ENCODE measurements around the gene CNN2. TPM values are rescaled to one million over a fixed set of nuclear protein-coding genes. Genes with fewer than 3 reads are reported as not detected.

CNN2 gene
- total RNA-seq, result 100 to 1,000 TPM; 504 to 515 TPM

GRCh38 chr19:1025960-1026782 lies at the start of gene CNN2:
TSS of gene CNN2 (plus strand) at chr19:1026608. CDS start at chr19:1026662, 54 bp downstream.

GRCh38 chr19:984165-984967 lies 42.0 kb upstream of the CNN2 start, which contains the start of gene WDR18:
TSS of gene WDR18 (plus strand) at chr19:984345. CDS start at chr19:984354, 9 bp downstream.

GRCh38 chr19:1000095-1000494 lies 26.3 kb upstream of the CNN2 start, which contains the start of gene GRIN3B:
TSS of gene GRIN3B (plus strand) at chr19:1000419. CDS start at chr19:1000438, 19 bp downstream.

GRCh38 chr19:1020868-1021425 lies 5.5 kb upstream of the CNN2 start, which contains the start of gene TMEM259:
TSS of gene TMEM259 (minus strand) at chr19:1021123. CDS start at chr19:1020996, 127 bp downstream.

GRCh38 chr19:1039646-1040475 lies 13.5 kb downstream of the CNN2 start, which contains the start of gene ABCA7:
TSS of gene ABCA7 (plus strand) at chr19:1040107. CDS start at chr19:1041362, 1,255 bp downstream.

GRCh38 chr19:1066748-1067340 lies 40.4 kb downstream of the CNN2 start, which contains the start of gene ARHGAP45:
TSS of gene ARHGAP45 (plus strand) at chr19:1067167. CDS start at chr19:1067406, 239 bp downstream.

Other genes with a start within 250 kb of the CNN2 start
- gene PTBP1, start 229.2 kb upstream of the CNN2 start, total RNA-seq, result 100 to 1,000 TPM; 385 to 395 TPM
- not detected for gene PLPPR3, start 204.7 kb upstream of the CNN2 start, total RNA-seq
- gene AZU1, start 198.8 kb upstream of the CNN2 start, total RNA-seq, result not detected
- not detected for gene PRTN3, start 185.6 kb upstream of the CNN2 start, total RNA-seq
- gene ELANE, start 174.3 kb upstream of the CNN2 start, total RNA-seq, result not detected
- gene CFD, start 166.9 kb upstream of the CNN2 start, total RNA-seq, result 1 to 10 TPM; 3.4 to 3.6 TPM
- gene MED16, start 133.4 kb upstream of the CNN2 start, total RNA-seq, result 10 to 100 TPM; 60.6 to 64.3 TPM
- gene RNU6-9, start 133.1 kb upstream of the CNN2 start, total RNA-seq, result not detected
- 100 to 1,000 TPM; 122 to 128 TPM for gene R3HDM4, start 113.4 kb upstream of the CNN2 start, total RNA-seq
- gene KISS1R, start 109.3 kb upstream of the CNN2 start, total RNA-seq, result 1 to 10 TPM; 2.5 to 3.1 TPM
- gene ARID3A, start 100.6 kb upstream of the CNN2 start, total RNA-seq, result 10 to 100 TPM; 30.3 to 30.7 TPM
- 10 to 100 TPM; 47.6 to 48.1 TPM for gene WDR18, start 42.3 kb upstream of the CNN2 start, total RNA-seq
- gene GRIN3B, start 26.2 kb upstream of the CNN2 start, total RNA-seq, result under 1 TPM in 1 of 2 experiments, not detected in 1; 0.14 TPM
- gene TMEM259, start 5.5 kb upstream of the CNN2 start, total RNA-seq, result 100 to 1,000 TPM; 174 to 176 TPM
- gene RNU6-2, start 5.1 kb upstream of the CNN2 start, total RNA-seq, result not detected
- gene ABCA7, start 13.5 kb downstream of the CNN2 start, total RNA-seq, result 100 to 1,000 TPM; 100 to 105 TPM
- 100 to 1,000 TPM; 537 to 556 TPM for gene ARHGAP45, start 40.6 kb downstream of the CNN2 start, total RNA-seq
- gene POLR2E, start 68.8 kb downstream of the CNN2 start, total RNA-seq, result 100 to 1,000 TPM; 115 to 121 TPM
- 100 to 1,000 TPM; 163 to 168 TPM for gene GPX4, start 77.4 kb downstream of the CNN2 start, total RNA-seq
- gene SBNO2, start 147.7 kb downstream of the CNN2 start, total RNA-seq, result 10 to 100 TPM; 95.4 to 95.8 TPM
- gene STK11, start 179.2 kb downstream of the CNN2 start, total RNA-seq, result 10 to 100 TPM; 73.7 to 77.1 TPM
- gene CBARP, start 211.4 kb downstream of the CNN2 start, total RNA-seq, result under 1 TPM; 0.08 to 0.10 TPM
- 100 to 1,000 TPM; 156 TPM for gene ATP5F1D, start 215.1 kb downstream of the CNN2 start, total RNA-seq
- 10 to 100 TPM; 60.2 to 62.3 TPM for gene MIDN, start 222.0 kb downstream of the CNN2 start, total RNA-seq
- 100 to 1,000 TPM; 220 to 233 TPM for gene CIRBP, start 242.7 kb downstream of the CNN2 start, total RNA-seq
- 10 to 100 TPM; 50.5 to 51.2 TPM for gene FAM174C, start 248.9 kb downstream of the CNN2 start, total RNA-seq

Data from activated naive CD4-positive, alpha-beta T cell treated with anti-CD3 and anti-CD28 coated beads, Interleukin-2, amount 10 ng/mL, durations not matched to agents 5 hours and 36 hours (primary cell).